Measurements from ENCODE around the gene PGLYRP2. TPM values are rescaled to one million over a fixed set of nuclear protein-coding genes. Genes with fewer than 3 reads are reported as not detected.
"Not testable (repeated sequence)": the region's sequence is repeated elsewhere in the genome, so short reads cannot be mapped to it uniquely, and the experiment has no call there.

Gene PGLYRP2
- polyA plus RNA-seq, 1 of the 3 experiments (the other 2 are of a cell fraction) = not detected

DNA sequence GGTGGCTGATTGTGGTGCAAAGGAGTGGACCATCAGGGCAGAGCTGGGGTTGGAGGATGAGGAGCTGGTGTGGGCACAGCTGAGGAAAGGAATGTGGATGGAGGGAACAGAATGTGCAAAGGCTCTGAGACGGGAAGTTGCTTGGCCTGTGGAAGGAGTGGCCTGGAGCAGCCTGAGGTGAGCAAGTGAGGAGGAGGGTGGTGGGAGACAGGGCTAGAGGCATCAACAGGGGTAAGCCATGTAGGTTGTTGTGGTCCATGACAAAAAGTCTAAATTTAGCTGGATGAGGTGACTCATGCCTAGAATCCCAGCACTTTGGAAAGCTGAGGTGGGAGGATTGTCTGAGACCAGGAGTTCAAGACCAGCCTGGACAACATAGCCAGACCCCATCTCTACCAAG lies 38.5 kb upstream of the PGLYRP2 start:
- H3K4me3 ChIP-seq (ENCODE audit: low read depth in 2 of 2, low read length in 1 of 2) = no peak overlapping the region
- TF ChIP-seq EP300 (IDR thresholded peaks at IDR 0.05; ENCODE audit: borderline replicate concordance in 1 of 2, low read depth in 1 of 2, low read length in 1 of 2) (no peak), CHD2 (IDR thresholded peaks at IDR 0.05; ENCODE audit: low read length, partially characterized antibody) (no peak), EZH2phosphoT487 (IDR thresholded peaks at IDR 0.05; ENCODE audit: borderline replicate concordance, low read depth) (no peak), TCF12 (IDR thresholded peaks at IDR 0.05) (no peak), NFIC (IDR thresholded peaks at IDR 0.05; ENCODE audit: borderline replicate concordance) (no peak), RXRA (IDR thresholded peaks at IDR 0.05; ENCODE audit: borderline replicate concordance, low read depth) (no peak), RAD21 (IDR thresholded peaks at IDR 0.05; ENCODE audit: low read length) (no peak), MEF2A (IDR thresholded peaks at IDR 0.05; ENCODE audit: borderline replicate concordance, low read depth) (no peak), GATA2 (CRISPR knock-in tag; IDR thresholded peaks at IDR 0.05) (no peak)
- TF ChIP-seq, protein P1, sequence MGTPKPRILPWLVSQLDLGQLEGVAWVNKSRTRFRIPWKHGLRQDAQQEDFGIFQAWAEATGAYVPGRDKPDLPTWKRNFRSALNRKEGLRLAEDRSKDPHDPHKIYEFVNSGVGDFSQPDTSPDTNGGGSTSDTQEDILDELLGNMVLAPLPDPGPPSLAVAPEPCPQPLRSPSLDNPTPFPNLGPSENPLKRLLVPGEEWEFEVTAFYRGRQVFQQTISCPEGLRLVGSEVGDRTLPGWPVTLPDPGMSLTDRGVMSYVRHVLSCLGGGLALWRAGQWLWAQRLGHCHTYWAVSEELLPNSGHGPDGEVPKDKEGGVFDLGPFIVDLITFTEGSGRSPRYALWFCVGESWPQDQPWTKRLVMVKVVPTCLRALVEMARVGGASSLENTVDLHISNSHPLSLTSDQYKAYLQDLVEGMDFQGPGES (IDR thresholded peaks at IDR 0.05; ENCODE audit: low read depth, low read length) = no peak

GRCh38 chr19:15516363-15516762 lies 37.1 kb upstream of the PGLYRP2 start:
- no peaks in the 10 kb centered on the region for H3K36me3 ChIP-seq (replicated peaks in 1 of 2; ENCODE audit: control insufficient read depth in 1 of 2, insufficient read depth in 2 of 2, low read length in 1 of 2)
- no peaks in the 10 kb centered on the region for H3F3A ChIP-seq (replicated peaks; ENCODE audit: insufficient read depth)
- WGBS (ENCODE audit: low lambda C conversion rate) = 2% methylated on average over 3 of the region's 3 CpGs
- TF ChIP-seq SMC3 (IDR thresholded peaks at IDR 0.05; ENCODE audit: low read depth, low read length) (no peak), GABPA (IDR thresholded peaks at IDR 0.05; ENCODE audit: low read depth) (no peak), FOXJ3 (CRISPR knock-in tag; IDR thresholded peaks at IDR 0.05) (no peak)
- H3K4me2 ChIP-seq = no peak overlapping the region
- H3K9ac ChIP-seq = no peak overlapping the region
- ChIA-PET POLR2A (no interaction called here), CTCF (no interaction called here)
- peaks cover 23% of the 10 kb centered on the region; the same call in 1 of the 2 replicates for H3K27me3 ChIP-seq (ENCODE audit: insufficient read depth)
- no peak overlapping the region for H3K27ac ChIP-seq (ENCODE audit: low read depth in 2 of 2, low read length in 1 of 2)
- no peaks in the 10 kb centered on the region for H3K4me1 ChIP-seq (ENCODE audit: control insufficient read depth in 1 of 2, insufficient read depth in 2 of 2, low read depth in 1 of 2, low read length in 1 of 2)
- no peaks in the 10 kb centered on the region for H3K79me2 ChIP-seq (ENCODE audit: insufficient read depth)
- no peaks in the 10 kb centered on the region for H3K9me2 ChIP-seq
- no peak overlapping the region for H3K4me3 ChIP-seq (ENCODE audit: low read depth in 2 of 2, low read length in 1 of 2)
- H3K9me3 ChIP-seq = no peaks in the 10 kb centered on the region
- no peaks in the 10 kb centered on the region for H4K20me1 ChIP-seq (ENCODE audit: insufficient read depth)
- DNase-seq = no peak
- H2AFZ ChIP-seq (ENCODE audit: low read depth) = no peak overlapping the region

More for the DNA sequence above, 38.5 kb upstream of the PGLYRP2 start:
- Histone ChIP-seq H4K20me1 (ENCODE audit: insufficient read depth) (no peaks in the 10 kb centered on the region), H3K9ac (no peak overlapping the region), H3F3A (replicated peaks; ENCODE audit: insufficient read depth) (no peaks in the 10 kb centered on the region), H3K27ac (ENCODE audit: low read depth in 2 of 2, low read length in 1 of 2) (no peak overlapping the region), H3K4me2 (no peak overlapping the region), H3K27me3 (ENCODE audit: insufficient read depth) (peaks cover 22% of the 10 kb centered on the region; the same call in 1 of the 2 replicates), H3K4me1 (ENCODE audit: control insufficient read depth in 1 of 2, insufficient read depth in 2 of 2, low read depth in 1 of 2, low read length in 1 of 2) (no peaks in the 10 kb centered on the region), H3K9me3 (no peaks in the 10 kb centered on the region), H3K9me2 (no peaks in the 10 kb centered on the region), H3K79me2 (ENCODE audit: insufficient read depth) (no peaks in the 10 kb centered on the region), H3K36me3 (replicated peaks in 1 of 2; ENCODE audit: control insufficient read depth in 1 of 2, insufficient read depth in 2 of 2, low read length in 1 of 2) (no peaks in the 10 kb centered on the region), H2AFZ (ENCODE audit: low read depth) (no peak overlapping the region)
- ChIA-PET CTCF (no interaction called here), POLR2A (no interaction called here)
- WGBS (ENCODE audit: low lambda C conversion rate) = 0% methylated on average over 1 of the region's 1 CpG
- DNase-seq = no peak

DNA sequence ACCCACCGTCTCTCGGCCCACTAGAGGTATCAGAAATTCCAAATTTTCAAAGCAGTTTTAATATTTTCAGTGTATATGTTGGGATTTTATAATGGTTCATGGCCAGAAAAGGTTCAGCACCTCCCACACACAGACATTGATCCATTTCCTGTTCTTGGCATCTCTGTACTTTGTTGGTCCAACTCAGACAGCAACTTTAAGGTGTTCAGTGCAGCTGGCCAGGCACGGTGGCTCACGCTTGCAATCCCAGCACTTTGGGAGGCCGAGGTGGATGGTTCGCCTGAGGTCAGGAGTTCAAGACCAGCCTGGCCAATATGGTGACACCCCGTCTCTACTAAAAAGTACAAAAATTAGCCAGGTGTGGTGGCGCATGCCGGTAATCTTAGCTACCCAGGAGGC lies 35.9 kb upstream of the PGLYRP2 start:
- H3K79me2 ChIP-seq (ENCODE audit: insufficient read depth); H3K36me3 ChIP-seq (replicated peaks in 1 of 2; ENCODE audit: control insufficient read depth in 1 of 2, insufficient read depth in 2 of 2, low read length in 1 of 2); H3K9ac ChIP-seq; DNase-seq; H3K9me2 ChIP-seq; H3K4me3 ChIP-seq (ENCODE audit: low read depth in 2 of 2, low read length in 1 of 2); H2AFZ ChIP-seq (ENCODE audit: low read depth); H3K9me3 ChIP-seq; H3K4me1 ChIP-seq (ENCODE audit: control insufficient read depth in 1 of 2, insufficient read depth in 2 of 2, low read depth in 1 of 2, low read length in 1 of 2); CTCF ChIA-PET; POLR2A ChIA-PET; H3F3A ChIP-seq (replicated peaks; ENCODE audit: insufficient read depth); H4K20me1 ChIP-seq (ENCODE audit: insufficient read depth); H3K27ac ChIP-seq (ENCODE audit: low read depth in 2 of 2, low read length in 1 of 2): not testable (repeated sequence)
- WGBS (ENCODE audit: low lambda C conversion rate) = 20% methylated on average over 9 of the region's 9 CpGs
- H3K27me3 ChIP-seq (ENCODE audit: insufficient read depth) = peaks cover 17% of the 10 kb centered on the region; the same call in 1 of the 2 replicates
- H3K4me2 ChIP-seq = peak overlapping the region; percentile 6; the same call in 1 of the 2 replicates

Measured in SK-N-SH (cell line).